ENCODE data around the gene TAS1R1.

The TAS1R1 gene

GRCh38 chr1:6627841-6628545 lies 72.9 kb downstream of the TAS1R1 start:
- no peak for DNase-seq

GRCh38 chr1:6628971-6629479 lies 73.9 kb downstream of the TAS1R1 start:
- no peak for DNase-seq

Measured in amygdala (tissue), 56 donors.